GM19099 (cell line): ENCODE results near the gene CCND1.

Source experiments
- POLR2A ChIP-seq: IDR thresholded peaks from 3 replicates; pipeline ENCODE4 v1.6.1; 2011; ENCODE audit warnings: low read depth; ENCODE audit not compliant: insufficient read length; ENCODE audit errors: extremely low read depth

CCND1 gene

GRCh38 chr11:69697469-69697843, 56.5 kb downstream of the CCND1 start:
- TF ChIP-seq POLR2A, result no peak

DNA sequence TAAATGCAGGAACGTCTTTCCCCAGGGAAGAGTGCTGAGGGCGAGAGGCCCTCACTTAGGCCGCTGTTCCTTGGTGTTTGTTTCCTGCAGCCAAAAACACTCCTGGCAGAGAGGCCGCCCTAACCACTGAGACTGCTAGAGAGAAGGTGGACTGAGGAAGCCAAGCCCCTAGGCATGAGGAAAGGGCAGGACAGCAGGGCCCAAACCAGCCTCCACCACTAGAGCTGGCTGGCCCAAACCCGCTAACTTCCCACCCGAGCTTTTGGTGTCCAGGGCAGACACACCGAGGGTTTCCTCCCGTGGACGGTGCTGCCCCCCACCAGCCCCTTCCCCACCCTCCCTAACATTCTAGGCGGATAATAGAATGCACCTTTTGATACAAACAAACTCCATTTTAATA, 56.9 kb downstream of the CCND1 start:
- no peak for TF ChIP-seq POLR2A

DNA sequence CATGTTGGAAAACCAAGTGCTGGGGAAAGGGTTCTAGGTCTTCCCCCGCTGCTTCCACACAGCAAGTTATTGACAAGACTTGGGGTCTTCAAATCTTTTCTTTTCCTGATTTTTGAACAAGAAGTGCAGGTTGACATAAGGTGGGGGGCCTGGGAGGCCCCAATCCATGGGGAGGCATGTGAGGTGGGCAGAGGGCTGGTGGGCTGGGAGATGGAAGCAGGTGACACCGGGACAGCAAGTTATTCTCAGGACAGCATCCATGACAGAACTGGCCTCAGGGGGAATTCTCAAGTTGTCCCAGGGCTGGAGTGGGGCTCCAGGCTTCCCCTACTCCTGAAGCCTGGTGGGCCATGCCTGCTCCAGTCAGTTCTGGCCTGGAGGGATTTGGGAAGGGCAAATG, 57.4 kb downstream of the CCND1 start:
- no peak for TF ChIP-seq POLR2A

GRCh38 chr11:69699213-69699612, 58.3 kb downstream of the CCND1 start:
- no peak for TF ChIP-seq POLR2A

GRCh38 chr11:69700278-69701140, 59.6 kb downstream of the CCND1 start:
- TF ChIP-seq POLR2A, result no peak

DNA sequence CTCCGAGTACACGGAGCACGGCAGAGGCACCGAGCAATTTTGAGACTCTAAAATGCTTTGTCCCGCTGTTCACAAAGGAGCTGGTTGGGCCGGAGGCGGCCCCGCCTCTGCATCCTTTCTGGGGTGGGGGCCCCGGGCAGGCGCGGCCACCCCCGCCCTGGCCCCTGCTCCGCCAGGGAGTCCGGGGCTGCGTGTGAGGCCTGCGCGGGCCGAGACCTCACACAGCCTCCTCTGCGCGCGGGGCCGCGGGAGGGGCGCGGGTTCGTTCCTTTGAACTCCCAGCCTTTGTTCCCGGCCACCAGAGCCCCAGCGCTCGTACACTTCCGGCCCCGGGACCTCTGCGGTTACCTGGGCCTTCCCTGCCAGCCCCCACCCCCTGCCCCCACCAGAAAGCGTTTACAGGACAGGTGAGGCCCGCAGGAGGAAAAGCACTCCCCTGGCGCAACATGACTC, 61.3 kb downstream of the CCND1 start:
- TF ChIP-seq POLR2A, result no peak

GRCh38 chr11:69702769-69703452, 62.0 kb downstream of the CCND1 start:
- no peak for TF ChIP-seq POLR2A

- no peak for TF ChIP-seq POLR2A
Measured at GRCh38 chr11:69703453-69703767, 62.5 kb downstream of the CCND1 start.
